GM21576 (cell line): ENCODE measurements around the gene NDST1.

Source experiments
- ATAC-seq: cut with Tn5 transposase; IDR thresholded peaks from one replicate; pipeline ENCODE4 v1.9.1; 2021; ENCODE audit warnings: mild to moderate bottlenecking, moderate library complexity; ENCODE audit not compliant: unreplicated experiment

NDST1 gene

DNA sequence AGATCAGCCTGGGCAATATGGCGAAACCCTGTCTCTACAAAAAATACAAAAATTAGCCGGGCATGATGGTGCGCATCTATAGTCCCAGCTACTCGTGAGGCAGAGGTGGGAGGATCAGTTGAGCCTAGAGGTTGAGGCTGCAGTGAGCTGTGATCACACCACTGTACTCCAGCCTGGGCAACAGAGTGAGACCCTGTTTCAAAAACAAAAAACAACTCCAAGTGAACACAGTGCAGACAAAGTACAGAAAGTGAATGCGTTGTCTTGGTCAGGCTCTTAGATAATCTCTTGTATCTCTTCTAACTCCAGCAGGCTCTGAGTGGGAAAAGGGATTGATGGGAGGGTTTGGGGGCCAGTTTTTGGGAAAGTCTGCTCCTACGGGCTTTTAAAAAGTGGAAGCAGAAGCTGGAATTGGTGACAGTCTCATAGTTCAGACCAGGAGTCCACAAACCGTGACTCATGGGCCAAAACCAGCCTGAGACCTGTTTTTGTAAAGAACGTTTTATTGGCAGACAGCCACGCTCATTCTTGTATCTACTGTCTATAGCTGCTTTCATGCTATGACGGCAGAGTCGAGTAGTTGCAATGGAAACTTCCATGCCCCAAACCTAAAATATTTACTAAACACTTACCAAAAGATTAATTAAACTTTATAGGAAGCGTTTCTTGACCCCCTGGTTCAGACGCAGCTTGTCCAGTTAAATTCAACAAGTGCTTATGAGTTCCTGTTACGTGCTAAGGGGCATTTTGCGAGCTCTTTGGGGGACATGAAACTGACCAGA is 32.9 kb downstream of the NDST1 start:
- no peak for ATAC-seq

DNA sequence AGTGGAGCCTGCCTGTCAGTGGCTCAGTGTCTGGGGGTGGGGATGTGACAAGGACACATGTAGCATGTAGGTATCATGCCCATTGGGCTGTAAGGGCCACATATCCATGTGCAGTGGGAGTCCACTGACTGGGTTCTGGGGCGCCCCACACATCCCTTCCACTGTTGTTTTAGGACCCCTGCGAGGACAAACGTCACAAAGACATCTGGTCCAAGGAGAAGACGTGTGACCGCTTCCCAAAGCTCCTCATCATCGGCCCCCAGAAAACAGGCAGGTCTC is 33.4 kb downstream of the NDST1 start:
- ATAC-seq: no peak

DNA sequence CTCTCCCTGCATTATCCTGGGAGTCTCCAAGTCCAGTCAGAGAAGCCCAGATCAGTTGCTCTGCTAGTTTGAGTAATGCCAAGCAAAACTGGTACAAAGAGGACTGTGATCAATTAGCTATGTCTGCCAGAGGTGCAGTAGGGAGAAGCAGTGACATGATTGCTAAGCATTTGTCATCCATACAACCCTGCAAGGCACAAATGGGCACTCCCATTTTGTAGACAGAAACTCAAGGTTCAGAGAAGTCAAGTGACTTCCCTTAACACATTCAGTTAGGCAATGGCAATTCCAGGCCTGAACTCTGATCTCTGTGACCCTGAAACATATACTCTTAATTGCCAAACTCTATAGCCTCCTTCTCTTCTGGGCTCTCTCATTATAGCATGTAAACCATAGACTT is 34.0 kb downstream of the NDST1 start:
- ATAC-seq: no peak

DNA sequence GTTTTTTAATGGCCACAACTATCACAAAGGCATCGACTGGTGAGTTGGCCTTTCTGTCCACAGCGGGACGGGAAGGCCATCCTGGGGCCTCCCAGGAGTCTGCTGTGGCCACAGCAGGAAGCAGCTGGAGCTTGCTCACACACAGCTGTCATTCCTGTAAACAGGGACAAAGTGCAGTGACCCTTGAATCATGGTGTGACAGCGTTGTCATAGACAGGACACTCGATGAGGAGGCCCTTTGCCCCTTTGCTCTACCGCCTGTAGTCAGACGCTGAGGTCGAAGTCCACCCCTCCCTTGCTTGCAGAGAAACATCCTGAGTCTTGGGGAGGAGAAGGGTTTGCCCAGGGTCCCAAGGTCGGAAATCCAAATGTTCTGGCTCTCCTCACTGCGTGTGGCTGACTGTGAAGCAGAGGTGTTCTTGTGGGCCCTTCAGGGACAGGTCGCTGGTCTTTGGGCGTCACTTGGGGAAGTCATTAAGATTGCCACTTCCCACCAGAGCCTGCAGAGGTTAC is 35.1 kb downstream of the NDST1 start:
- no peak for ATAC-seq

DNA sequence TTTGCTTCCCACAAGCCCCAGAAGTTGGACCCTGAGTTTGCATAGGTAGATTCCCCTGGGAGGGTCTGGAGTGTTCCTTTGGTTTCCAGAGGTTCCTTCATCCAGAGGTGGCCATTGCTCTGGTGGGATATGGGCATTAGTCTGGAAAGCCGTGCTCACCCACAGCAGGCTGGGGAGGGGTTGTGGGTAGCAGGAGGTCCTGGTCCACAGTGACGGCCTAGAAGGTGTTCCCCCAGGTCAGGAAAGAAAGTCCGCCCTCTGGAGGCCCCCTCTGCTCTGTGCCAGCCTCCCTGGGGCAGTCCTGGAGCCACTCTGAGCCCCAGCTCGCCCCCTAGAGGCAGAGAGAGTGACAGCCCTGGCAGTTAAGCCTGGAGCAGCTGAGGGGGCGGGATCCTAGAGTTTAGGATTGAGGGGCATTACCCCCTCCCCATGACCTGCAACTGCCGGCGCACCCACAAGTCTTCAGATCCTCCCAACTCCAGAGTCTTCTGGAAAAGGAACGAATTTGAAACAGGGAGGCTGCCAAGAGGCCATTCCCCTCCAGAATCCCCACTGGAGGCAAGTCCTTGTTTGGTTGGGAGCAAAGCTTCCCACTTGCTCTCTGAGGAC is 36.8 kb downstream of the NDST1 start:
- peak; percentile 92 for ATAC-seq

DNA sequence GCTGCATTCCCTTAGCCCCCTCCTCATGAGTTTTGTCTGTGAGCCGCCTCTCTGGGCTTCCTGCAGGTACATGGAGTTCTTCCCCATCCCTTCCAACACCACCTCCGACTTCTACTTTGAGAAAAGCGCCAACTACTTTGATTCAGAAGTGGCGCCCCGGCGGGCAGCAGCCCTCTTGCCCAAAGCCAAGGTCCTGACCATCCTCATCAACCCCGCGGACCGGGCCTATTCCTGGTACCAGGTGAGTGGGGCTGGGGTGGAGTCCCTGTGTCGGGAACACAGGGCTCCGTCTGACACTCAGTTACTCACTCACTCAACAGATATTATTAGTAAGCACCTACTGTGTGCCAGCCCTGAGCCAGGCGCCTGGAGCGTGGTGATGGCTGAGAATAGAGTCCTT is 37.3 kb downstream of the NDST1 start:
- no peak for ATAC-seq

DNA sequence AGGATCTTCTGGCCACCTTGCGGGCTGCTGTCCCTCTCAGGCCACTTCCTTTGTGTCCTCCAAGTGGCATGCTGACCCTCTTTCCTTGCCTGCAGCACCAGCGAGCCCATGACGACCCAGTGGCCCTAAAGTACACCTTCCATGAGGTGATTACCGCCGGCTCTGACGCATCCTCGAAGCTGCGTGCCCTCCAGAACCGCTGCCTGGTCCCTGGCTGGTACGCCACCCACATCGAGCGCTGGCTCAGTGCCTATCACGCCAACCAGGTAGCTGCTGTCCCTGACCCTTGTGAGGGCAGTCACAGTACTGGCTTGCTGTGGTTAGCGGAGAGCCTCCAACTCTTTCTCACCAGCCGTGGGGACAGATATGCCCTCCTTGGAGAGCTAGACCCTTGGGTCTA is 40.2 kb downstream of the NDST1 start:
- ATAC-seq: no peak

DNA sequence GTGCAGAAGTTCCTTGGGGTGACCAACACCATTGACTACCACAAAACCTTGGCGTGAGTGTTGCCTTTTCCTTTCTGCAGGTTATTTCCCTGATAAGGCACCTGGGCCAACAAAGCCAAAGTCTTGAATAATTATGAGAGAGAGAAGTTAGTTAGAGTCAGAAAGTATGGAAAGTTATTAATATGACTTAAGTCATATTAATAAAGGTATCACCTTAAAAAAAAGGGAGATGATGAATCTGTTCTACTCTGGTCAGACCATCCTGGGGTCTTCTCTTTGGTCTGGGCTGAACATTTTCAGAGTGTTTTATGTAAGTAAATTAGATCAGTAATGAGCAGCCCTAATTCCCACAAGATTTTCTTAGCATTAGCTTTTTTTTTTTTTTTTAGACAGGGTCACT is 41.8 kb downstream of the NDST1 start:
- no peak for ATAC-seq

DNA sequence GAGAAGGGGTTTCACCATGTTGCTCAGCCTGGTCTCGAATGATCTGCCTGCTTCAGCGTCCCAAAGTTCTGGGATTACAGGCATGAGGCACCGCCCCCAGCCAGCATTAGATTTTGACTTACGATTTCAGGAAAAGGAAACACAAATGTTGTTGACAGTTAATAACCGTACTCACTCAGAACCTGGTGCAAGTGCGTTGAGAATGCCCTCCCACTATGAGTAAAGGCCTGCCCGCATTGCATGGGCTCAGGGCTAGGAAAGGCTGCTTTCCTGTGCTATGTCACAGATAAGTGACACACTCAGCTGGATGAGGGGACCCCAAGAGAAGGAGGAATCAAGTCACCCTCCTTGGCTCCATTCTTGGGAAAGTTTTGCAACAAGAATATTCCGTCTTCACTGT is 42.4 kb downstream of the NDST1 start:
- ATAC-seq: no peak

DNA sequence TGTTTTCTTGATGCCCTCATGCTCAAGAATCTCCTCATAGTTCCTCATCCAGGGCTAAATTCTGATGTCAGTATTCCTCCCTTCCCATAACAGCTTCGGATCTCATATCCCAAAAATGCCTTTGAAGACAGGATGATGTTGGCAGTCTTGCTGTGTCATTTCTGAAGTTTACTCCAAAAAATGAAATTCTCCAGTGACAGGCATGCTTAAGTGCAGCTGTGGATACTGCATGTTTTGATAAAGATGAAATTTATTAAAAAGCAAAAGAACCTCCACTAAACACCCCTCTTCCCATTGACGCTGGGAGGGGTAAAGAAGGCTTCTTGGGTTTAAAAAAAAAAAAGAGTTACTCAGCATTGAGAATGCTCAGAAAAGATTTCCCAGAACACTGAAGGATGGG is 43.1 kb downstream of the NDST1 start:
- ATAC-seq: no peak

DNA sequence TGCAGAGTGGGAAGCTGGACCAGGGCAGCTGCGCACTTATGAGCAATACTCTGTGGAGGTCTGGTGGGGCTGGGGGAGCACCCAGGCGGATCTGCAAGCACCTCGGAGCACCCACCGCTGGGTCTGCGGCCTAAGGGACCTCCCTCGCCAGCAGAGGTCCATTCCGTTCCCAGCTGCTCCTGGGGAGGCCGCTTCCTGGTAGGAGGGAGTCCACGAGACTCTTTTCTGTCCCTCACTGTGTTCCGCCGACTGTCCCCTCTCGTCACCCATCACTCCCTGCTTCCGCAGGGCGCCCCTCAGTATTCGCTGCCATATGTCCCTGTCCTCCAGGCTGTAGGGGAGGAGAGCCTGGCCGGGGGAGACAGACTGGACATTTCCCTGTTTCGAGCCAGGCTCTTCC is 45.5 kb downstream of the NDST1 start:
- ATAC-seq: no peak

DNA sequence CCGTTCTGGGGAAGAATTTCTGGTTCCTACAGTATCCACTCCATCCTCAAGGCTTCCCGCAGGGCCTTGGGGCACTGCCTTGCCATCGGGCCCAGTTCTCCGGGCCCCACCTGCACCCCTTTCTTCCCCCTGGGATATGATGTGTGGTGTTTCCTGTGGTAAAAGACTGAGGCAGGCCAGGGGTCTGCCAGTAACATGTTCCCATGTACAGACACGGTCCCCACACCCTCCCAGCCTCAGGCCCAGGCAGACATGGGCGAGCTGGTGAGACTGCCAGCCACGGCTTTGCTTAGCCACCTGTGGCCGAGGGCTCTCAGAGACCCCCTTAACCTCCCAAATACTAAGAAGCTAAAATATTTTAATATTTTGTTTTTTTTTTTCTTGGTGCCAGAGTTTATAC is 46.0 kb downstream of the NDST1 start:
- ATAC-seq: no peak

DNA sequence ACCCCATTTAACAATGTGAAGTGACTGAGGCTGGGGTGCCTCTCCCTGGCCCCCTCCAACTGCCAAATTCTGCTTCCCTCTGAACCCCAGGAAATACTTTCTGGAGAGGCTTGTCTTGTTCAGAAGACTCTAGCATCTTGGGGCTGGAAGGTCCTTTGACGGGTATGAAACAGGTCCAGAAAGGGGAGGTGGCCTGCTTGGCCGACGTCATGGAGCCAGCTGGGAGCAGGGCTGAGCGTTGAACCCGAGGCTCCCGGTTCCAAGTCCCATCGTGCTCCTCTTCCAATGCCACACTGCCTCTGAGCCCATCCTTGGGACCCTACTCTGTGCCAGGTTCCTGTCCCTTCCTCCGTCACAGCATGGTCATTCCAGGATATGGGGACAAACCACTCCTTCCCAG is 46.9 kb downstream of the NDST1 start:
- no peak for ATAC-seq

DNA sequence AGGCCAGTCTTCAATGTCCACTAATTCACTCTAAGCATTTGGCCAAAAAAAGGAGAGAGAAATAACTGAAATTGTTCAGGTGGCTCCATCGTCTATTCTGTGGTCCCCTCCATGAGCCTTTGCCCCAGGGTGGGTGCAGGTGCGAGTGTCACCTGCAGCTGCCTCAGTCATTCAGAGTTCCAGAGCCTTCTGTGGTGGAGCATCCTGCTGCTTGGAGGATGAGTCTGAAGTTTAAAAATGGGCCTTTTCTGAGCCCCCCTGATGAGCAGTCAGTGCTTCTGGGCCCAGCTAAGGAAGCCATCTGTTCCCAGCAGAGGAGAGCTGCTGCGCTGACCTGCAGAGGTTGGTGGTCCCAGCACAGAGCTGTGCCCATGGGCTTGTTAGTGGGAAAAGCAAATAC is 48.2 kb downstream of the NDST1 start:
- no peak for ATAC-seq

DNA sequence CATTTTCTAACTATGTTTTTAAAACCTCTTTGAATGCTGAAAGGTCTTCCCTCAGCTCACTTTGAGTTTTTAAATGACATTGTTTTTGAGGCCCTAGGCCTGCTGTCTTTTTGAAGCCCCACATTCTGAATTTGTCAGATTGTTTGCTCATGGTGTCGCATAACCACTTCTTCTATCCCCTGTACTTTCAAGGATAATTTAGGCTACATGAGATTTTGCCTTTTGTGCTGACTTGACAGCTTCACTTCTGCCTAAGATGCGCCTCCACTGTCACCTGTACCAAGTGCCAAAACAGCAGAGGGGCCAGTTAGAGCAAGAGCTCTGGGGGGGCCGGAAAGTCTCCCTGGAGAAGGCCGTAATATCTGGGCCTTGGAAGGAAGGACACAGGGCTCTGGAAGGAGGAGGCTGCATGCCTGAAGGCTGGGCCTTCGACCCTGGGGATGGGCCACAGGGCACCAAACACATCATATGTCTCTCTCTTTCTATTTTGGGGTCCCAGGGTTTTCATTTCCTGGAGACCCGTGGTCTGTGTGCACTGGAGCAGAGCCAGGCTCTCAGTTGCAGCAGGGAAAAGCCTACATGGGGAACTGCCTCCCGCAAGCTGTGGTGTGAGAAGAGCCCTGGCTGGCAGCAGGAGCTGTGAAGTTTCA is 49.1 kb downstream of the NDST1 start:
- no peak for ATAC-seq

DNA sequence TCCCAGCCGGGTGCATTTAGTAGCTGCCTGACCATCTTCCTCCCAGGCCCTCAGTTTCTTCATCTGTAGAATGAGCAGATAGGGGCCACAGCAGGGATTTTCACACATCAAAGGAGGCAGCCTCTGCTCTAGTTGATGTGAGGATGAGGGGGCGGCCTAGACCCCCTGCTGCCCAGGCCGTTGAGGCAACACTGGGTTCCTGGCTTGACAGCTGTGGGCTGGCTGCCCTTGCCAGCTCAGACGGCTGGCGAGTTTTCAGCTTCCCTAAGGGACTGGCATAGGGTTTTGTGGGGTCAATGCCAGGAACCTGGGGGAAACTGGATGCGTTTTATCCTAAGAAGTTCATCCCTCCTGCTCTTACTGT is 49.6 kb downstream of the NDST1 start:
- ATAC-seq: no peak

DNA sequence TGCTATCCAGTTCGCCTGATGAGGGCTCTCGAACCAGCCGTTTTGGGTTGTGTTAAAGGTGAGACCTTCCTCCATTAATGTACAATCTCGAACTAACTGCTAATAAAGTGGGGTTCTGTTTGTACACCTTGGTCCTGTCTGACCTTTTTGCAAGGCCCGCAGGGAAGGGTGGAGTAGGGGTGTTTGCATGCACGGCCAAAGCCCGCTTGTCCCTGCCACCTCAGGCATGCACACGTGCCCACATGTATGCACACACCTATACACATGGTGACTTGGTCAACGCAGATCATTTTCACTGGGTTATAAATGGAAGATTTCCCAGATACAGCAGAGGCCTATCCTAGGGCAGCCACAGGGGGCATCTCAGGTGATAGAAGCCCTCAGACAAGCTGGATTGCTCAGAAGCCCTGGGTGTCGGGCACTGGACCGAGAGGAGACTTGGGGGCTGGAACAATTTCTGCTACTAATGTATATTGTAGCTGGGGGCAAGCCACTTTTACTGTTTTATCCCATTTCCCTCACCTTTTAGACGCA is 50.2 kb downstream of the NDST1 start:
- no peak for ATAC-seq

DNA sequence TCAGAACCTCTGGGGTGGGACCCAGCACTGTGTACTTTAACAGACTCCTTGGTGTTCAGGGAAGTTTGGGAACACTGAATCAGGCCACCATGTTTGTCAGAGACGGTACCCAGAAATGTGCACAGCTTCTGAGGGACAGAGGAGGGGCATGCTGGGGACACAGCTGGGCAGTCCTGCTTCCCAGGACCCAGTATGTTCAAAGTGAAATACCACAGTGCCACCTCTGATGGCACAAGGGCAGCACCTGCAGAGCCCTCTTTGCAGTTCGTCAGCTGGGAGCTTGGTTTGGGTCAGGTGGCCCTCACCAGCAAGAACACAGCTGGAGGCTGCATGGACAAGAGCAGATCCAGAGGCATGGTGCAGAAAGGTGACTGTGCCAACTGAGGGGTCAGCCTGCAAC is 51.2 kb downstream of the NDST1 start:
- no peak for ATAC-seq

DNA sequence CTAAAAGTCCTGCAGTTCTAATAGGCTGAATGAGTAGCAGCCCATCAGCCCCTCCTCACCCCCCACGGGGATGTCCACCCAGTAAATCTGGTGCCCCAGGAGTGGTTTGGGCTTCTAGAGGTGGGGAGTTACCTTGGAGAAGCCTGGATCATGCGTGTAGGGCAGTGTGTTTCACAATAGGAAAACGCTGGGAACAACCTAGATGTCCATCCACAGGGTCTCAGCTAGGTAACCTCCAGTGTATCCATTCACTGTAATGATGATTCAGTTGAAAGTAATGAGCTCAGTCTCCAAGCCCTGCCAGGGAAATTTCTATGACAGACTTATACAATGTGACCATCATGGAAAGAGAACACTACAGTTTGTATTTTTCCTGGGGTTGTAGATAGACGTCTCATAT is 51.8 kb downstream of the NDST1 start:
- no peak for ATAC-seq

DNA sequence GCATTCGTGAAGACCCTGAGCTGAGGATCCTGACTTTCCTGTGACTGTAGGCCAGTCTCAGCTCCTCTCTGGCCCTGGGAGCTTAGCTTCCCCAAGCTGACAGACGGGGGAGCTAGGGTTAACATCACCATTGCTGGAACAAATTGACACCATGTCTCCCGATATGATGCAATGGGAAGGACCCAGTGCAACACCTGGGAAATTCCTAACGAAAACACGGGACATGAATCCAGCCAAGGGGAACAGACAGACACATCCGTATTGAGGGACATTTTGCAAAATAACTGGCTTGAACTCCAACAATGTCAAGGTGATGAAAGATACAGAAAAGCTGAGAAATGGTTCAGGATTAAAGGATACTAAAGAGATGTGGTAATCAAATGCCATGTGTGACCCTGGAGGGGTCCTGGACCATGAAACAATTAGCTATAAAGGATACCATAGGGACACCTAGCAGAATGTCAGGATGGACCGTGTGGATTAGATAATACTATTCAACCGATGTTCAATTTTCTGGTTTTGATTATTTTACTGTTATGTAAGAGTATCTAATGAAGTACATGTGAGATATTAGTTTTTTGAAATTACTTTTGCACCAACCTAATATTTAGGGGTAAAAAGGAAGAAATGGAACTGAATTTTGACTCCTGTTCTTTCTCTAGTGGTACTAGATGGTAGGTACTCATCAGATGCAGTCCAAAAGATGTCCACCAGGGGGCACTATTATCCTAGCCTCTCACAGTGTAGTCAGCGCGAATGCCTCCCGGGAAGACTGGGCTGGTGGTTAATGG is 52.7 kb downstream of the NDST1 start:
- ATAC-seq: peak; percentile 67

DNA sequence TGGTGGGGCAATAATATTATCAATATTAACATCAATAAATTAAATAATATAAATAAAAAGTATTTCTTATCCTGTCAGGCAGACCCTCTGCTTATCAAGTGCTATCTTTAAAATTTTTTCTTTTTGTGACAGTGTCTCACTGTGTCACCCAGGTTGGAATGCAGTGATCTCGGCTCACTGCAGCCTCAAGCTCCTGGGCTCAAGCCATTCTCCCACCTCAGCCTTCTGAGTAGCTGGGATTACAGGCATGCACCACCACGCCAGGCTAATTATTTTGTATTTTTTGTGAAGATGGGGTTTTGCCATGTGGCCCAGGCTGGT is 53.2 kb downstream of the NDST1 start:
- ATAC-seq: no peak
